T-helper 9 cell (primary cell): ENCODE data around the gene PPM1N.
A peak's percentile ranks its signal among the peaks of the same experiment; 100 is the strongest.

ENCODE experiments used
- DNase-seq: peaks from one replicate; pipeline ENCODE4 v3.0.0-alpha.2; 2020
- total RNA-seq, 2 donors: gene quantifications; one replicate each; lab custom pipeline; 2026; lab: John Stamatoyannopoulos, UW

PPM1N gene, protein sequence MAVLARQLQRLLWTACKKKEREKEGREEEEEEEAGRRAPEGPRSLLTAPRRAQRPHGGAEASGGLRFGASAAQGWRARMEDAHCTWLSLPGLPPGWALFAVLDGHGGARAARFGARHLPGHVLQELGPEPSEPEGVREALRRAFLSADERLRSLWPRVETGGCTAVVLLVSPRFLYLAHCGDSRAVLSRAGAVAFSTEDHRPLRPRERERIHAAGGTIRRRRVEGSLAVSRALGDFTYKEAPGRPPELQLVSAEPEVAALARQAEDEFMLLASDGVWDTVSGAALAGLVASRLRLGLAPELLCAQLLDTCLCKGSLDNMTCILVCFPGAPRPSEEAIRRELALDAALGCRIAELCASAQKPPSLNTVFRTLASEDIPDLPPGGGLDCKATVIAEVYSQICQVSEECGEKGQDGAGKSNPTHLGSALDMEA
- 3.1 to 9.9 reads per million in 2 donors for total RNA-seq

DNA sequence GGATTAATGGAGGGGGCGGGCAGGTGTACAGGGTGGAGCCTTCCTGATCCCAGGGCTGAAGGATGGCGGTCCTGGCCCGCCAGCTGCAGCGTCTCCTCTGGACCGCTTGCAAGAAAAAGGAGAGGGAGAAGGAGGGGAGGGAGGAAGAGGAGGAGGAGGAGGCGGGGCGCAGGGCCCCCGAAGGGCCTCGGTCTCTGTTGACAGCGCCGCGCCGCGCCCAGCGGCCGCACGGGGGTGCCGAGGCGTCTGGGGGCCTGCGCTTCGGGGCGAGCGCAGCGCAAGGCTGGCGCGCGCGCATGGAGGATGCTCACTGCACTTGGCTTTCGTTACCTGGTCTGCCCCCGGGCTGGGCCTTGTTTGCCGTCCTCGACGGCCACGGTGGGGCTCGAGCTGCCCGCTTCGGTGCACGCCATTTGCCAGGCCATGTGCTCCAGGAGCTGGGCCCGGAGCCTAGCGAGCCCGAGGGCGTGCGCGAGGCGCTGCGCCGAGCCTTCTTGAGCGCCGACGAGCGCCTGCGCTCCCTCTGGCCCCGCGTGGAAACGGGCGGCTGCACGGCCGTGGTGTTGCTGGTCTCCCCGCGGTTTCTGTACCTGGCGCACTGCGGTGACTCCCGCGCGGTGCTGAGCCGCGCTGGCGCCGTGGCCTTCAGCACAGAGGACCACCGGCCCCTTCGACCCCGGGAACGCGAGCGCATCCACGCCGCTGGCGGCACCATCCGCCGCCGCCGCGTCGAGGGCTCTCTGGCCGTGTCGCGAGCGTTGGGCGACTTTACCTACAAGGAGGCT is at the start of gene PPM1N:
Gene PPM1N, plus strand, starts transcription at position 33 of the 785 bp plus-strand sequence. Its CDS starts 30 bp downstream, at position 63.
- peak; percentile 43 for DNase-seq

DNA sequence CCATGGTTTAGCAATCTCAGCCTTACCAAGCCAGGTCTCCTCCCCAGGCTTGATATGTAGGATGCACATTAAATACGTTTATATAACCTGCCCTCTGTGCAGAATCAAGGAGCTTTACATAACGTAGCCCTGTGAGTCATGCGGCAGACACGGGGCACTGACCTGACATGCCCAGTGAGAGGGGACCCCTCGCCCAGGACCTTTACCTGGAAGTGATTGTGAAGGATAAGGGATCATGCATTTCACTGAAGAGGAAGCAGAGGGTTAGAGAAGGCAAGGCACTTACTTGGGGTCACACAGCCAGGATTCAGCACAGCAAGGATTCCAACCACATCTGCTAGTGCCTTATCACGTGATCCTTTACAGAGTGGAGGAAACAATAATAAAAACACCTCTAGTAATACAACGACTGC is 49.4 kb upstream of the PPM1N start:
- no peak for DNase-seq

DNA sequence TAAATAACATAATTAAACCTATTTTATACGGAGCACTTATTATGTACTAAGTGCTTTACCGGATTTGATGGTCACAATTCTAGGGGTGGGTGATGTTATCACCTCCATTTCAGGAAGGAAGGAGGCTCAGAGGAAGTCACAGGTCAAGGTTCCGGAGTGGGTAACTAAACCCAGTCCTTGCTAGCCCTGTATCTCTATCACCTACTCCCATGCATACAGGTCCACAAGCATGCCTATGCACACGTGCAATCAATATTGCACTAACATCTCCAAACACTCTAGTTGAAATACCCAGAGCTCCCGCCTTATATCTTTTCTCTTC is 48.3 kb upstream of the PPM1N start:
- DNase-seq: no peak

DNA sequence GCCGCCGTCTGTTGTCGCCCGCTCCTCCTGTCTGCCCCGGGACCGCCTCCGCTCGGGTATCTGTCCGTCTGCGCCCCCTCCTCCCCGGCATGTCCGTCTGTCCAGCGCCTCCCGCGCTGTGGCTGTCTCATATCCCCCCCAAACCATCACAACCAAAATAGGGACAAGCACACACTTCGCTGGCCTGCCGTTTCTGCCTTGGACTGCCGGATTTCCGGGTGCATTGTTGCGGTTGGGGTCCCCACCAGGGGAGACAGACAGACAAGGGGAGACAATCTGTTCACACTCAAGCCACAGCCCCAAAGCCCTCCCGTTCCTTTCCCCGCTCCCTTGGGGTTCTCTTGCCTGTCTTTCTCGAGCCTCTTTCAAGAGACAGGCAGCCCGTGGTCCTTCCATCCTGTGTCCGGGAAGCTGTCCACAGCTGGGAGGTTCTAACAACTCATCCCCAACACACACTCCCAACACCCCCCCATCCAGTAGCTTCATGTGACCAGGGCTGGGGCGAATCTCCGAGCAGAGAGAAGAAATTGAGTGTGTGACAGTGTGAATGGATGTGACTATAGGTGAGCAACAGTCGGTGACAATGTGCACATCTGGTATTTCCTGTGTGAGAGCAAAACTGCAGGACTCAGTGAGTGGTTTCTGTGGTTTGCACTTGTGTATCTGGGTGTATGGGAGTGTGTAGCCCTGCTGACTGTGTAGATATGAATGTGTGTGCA is 47.0 kb upstream of the PPM1N start:
- DNase-seq: peak; percentile 62

DNA sequence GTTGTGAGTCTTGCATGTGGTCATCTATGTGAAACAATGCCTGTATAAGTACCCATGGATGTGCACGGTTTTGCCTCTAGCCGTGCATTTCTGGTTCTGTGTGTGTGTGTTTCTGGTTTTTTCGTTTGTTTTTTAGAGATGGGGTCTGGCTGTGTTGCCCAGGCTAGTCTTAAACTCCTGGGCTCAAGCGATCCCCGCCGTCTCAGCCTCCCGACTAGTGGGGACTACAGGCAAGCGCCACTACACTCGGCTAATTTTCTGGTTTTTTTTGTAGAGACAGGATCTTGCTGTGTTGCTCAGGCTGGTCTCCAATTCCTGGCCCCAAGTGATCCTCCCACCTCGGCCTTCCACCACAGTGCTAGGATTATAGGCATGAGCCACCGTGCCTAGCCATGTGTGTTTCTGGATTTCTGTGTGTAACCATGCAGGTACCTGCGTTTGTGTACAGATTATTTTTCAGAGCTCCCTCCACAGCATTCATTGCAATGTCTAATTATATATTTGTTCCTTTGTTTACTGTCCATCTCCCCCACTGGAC is 46.3 kb upstream of the PPM1N start:
- no peak for DNase-seq

DNA sequence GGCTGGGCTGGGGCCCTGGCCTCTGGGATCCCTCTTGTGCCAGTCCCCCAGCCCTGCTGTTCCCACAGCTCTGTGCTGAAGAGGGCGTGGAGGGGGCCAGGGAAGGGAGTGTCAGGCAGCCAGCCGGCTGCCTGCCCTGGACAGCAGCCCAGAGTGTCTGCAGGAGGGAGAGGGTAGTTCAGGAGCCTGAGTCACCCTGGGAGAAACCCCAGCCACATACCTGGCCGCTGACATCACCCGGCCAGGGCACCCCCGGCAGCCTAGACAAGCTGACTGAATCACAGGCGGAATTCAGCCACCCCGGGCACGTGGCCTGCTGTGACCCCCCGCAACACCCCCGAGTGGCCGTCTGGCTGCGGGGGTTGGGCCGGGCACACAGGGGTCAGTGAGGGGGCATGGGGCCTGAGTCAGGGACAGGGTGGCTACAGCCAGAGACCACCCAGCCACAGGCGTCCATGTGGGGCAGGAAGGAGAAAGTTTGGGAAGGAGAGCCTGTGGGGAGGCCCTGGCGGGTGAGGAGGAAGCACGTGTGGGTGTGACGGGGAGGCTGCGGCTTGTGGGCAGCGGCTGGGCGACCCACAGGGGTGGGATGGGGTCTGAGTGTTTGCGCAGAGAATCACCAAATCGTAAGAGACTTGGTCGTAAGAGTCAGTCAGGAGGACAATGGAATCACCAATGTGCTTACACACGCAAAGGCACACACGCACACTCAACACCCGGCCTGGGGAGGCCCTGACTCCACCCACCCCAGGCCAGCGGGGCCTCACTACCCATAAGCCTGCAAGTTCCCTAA is 42.3 kb upstream of the PPM1N start:
- DNase-seq: peak; percentile 65

DNA sequence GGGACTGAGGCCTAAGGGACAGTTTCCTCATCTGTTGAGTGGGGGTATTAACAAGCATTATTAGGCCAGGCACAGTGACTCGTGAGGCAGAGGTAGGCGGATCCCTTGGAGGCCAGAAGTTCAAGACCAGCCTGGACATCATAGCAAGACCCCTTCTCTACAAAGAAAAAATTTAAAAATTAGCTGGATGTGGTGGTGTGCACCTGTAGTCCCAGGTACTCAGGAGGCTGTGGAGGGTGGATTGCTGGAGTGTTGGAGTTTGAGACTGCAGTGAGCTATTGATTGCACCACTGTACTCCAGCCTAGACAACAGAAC is 41.8 kb upstream of the PPM1N start:
- DNase-seq: no peak

DNA sequence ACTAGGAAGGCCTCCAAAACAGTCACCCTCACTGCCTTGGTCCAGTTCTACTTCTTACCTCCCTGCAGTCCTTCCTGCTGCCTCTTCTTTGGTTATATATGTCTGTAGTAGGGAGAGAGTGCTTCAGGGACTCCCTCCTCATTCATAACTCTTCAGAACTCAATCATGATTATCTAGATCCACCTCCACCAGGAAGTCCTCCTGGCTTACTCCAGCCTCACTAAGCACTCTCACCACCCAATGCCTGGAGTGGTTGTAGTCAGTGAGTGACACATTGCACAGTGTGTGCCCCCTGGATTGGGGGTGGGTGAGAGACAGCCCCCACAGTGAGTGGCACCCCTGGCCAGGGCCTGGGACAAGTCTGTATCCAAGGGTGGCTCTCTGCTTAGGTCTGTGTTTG is 40.5 kb upstream of the PPM1N start:
- no peak for DNase-seq

DNA sequence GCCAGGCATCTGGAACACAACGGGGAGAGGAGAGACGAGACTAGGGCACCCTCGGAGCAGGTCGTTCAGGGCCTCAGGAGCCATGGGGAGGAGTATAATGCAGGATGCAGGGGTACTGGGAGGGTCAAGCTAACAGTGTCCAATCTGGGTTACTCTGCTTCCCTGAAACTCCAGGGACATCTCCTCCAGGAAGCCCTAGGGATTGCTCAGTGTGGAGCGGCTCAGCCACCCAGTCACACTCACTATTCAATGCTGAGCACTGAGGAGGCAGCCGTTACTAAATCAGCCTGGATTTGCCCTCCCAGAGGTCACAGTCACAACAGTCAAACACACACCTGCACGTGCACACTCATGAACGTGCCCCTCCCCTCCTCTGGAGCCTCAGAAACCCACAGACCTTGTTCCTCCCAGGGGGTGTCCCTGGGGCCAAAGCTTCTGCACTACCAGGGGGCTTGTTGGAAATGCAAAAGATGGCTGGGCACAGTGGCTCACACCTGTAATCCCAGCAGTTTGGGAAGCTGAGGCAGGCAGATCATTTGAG is 37.4 kb upstream of the PPM1N start:
- DNase-seq: no peak

DNA sequence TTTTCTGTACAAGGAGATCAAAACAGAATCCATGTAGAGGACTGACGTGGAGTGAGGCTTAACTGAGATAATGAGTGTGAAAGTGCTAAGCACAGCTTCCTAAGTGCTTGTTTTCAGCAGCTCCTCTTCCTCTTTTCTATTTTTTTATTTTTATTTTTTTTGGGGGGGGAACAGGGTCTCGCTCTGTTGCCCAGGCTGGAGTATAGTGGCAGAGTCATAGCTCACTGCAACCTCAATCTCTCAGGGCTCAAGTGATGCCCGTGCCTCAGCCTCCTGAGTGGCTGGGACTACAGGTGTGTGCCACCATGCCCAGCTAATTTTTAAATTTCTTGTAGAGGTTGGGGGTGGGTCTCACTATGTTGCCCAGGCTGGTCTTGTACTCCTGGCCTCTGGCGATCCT is 36.1 kb upstream of the PPM1N start:
- DNase-seq: no peak

DNA sequence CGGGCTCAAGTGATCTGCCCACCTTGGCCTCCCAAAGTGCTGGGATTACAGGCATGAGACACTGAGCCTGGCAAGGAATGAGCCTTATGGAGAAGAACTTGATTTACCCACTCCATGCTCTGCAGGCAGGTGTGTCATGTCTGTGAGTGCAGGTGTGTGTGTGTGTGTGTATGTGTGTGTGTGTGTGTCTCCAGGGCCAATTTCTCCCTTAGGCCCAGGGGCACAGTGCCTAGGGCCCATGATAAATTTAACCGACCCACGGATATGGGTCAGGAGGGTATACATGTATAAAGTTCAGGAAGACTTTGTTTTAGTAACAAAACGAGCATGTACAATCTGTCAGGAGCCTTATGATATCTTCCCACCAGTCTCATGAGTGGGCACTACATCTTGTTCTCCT is 35.0 kb upstream of the PPM1N start:
- DNase-seq: no peak

DNA sequence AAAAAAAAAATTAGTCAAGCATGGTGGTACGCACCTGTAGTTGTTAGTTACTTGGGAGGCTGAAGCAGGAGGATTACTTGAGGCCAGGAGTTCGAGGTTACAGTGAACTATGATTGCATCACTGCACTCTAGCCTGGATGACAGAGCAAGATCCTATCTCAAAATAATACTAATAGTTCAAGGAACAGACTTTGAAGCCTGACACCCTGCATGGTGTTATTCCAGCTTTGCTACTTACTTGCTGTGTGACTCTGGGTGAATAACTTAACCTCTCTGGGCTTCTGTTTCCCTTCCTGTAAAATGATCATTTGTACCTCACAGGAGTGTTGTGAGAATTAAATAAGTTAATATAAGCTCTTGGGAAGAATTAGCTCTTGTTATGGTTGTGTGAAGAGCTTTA is 34.0 kb upstream of the PPM1N start:
- DNase-seq: no peak

DNA sequence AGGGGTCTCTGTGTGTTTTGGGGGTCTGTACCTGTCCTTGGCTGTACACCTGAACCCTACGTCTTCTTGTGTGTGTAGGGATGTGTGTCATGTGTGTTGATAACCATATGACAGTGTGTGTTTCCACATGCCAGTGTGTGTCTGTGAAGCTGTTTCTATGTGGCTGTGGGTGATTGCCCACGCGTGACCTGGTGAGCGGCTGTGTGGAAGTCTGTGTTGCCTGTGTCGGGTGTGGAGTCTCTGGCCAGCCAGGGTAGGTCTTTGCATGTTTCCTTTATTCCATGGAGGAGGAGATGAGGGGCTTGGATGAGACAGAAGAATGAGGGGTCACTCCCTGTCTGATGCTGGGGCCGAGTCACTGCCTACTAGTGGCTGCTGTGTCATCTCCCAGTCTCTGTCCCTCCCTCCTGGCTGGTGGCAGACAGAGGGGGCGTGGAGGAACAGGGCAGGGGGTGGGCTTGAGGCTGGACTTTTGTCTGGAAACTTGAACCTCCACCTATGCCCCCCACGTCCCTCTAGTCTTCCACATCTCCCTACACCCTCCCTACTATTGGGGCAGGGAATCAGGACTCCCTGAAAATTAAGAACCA is 33.3 kb upstream of the PPM1N start:
- no peak for DNase-seq

DNA sequence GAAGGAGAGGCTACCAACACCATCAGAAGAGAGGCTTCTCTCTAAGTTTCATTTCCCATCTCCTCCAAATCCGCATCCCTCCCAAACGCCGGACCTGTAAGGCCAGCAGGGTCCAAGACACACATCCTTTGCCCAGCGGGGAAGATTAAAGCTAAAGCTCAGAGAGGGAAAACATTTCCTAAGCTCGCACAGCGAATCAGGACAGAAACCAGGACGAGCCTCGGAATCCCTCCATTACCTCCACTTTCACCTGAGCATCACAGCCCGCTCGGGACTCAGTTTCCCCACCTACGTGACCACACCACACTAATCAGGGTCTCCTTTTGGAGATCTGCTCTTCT is 31.2 kb upstream of the PPM1N start:
- no peak for DNase-seq

DNA sequence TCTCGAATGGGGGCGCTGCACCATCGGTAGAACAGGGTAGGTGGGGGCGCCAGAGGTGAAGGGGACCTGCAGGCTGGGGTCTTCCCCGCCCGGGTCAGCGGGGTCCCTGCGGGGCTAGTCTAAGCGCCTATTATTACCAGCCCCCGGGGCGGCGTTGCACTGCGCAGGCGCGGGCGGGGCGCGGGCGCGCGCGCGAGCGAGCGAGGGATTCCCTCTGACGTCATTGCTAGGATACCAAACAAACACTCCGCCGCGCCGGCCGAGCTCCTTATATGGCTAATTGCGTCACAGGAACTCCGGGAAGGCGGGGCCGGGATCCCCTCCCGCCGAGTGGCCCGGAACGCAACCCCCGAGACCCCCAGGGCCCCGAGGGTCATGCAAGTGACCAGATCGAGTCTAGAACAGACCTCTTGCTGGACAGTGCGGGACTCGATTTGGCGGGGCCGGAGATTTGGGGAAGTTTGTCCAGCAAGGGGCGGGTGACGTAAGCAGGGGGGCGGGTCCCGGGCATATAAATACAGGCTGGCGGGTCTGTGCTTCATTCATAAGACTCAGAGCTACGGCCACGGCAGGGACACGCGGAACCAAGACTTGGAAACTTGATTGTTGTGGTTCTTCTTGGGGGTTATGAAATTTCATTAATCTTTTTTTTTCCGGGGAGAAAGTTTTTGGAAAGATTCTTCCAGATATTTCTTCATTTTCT is 30.6 kb upstream of the PPM1N start, which contains the start of gene FOSB:
Gene FOSB, plus strand, starts transcription at position 541 of the 703 bp plus-strand sequence. CDS start 591 bp downstream, outside the sequence.
- DNase-seq: peak; percentile 95

DNA sequence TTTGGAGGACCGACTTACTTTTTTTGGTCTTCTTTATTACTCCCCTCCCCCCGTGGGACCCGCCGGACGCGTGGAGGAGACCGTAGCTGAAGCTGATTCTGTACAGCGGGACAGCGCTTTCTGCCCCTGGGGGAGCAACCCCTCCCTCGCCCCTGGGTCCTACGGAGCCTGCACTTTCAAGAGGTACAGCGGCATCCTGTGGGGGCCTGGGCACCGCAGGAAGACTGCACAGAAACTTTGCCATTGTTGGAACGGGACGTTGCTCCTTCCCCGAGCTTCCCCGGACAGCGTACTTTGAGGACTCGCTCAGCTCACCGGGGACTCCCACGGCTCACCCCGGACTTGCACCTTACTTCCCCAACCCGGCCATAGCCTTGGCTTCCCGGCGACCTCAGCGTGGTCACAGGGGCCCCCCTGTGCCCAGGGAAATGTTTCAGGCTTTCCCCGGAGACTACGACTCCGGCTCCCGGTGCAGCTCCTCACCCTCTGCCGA is 30.0 kb upstream of the PPM1N start:
- DNase-seq: no peak

DNA sequence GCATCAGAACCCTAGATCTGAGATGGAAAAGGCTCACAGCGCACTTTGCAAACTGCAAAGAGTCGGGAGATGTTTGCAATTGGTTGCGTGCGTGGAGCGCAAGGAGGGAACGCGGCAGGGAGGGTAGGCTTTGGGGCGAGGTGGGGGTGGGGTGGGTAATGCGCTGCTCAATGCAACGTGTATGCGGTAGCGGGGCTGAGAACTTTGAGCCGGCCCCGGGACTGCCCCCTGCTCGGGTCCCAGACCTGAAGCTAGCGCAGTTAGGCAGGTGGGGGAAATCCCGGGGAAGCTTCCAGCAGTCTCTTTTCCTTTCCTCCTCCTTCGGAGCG is 29.5 kb upstream of the PPM1N start:
- peak; percentile 61 for DNase-seq

DNA sequence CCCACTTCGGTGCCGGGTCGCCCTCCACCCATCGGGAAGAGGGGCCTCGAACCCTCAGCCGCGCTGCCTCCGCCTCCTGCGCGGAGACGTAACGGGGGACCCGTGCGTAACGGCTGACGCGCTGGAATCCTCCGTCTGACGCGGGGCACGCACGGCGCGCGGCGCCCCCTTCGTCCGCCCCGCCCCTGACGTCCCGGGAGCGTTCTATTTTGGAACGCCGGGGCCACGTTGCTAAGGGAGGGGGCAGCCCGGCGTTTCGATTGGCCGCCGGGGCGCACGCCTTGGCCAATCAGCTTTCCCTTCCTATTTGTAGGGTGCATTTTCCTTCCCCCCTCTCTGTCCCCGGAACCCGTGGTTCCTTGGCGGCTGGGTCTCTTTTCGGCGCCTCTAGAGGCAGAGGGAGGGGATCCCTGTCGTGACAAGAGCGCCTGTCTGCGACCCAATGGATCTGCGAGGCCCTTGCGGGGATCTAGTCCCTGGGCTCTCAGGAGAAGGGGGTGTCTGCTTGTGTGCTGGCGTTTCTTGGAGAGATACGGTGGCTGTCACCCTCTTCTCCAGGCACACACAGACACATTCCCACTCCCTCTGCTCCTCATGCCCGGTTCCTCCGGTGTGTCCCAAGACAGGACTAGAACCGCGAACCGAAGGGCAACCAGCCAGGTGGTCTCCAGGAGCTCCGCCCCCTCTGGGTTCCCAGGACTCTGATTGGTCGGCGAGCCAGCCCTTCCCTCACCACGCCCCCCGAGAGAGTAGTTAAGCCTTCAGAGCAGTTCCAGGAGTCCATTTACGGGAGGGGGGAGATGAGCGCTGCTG is 28.9 kb upstream of the PPM1N start:
- peak; percentile 75 for DNase-seq

DNA sequence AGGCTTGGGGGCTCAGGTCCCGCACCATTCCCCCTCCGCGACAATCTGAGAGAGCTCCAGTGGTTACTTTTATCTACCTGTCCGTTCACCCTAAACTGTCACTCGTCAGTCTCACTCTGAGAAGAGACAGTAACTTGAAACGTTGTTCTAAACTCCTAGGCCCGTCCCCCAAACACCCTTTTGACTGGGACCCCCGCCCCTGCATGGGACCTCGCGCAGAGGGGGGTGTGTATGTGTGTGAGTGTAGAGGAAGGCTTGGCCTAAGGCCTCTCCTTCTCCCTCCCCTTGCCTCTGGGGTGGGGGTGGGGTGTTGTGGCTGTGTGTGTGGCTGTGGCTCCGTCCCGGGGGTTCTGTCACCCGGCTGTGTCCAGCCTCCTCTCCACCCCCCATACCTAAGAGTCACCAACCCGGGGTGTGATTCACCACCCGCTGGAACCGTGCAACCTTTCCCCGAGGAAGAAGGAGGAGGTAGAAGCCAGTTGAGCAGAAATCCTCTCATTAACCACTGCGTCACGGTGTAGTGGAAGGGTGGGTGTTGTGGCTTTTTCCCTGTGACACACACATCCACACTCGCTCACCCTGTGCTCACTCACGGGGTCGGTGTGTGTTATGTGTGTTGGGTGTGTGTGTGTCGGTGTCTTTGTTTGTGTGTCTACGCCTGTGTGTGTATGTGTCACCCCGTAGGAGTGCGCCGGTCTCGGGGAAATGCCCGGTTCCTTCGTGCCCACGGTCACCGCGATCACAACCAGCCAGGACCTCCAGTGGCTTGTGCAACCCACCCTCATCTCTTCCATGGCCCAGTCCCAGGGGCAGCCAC is 28.1 kb upstream of the PPM1N start:
- peak; percentile 48 for DNase-seq
